Measurements from ENCODE around the gene SNPH.

DNA sequence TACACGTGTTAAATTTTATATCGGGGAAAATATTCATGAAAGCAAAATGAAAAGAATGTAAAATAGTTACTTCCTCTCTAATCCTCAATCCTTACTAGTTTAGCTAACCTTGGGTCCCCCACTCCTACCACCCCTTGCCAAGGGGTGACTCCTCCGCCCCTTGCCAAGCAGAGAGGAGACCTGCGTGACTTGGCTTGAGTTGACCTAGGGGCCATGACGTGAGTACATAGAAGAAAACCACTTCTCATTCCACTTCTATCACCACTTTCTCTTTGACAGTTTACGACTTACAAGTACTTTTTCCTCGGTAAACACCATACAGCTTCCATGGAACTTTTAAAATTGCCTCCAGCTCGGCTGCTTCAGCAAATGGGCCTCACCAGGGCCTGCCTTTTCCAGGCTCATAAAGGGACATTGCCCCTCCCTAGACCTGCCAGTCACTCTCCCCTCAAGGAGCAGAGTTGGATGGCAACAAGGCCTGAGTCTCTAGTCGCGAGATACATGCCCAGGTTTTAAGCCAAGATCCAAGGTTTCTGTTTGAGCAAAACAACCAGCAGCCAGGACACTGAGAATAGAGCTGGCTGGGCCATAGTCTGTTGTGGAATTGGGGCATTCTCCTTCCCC is 32.9 kb downstream of the SNPH start:
- TF ChIP-seq, protein P1, sequence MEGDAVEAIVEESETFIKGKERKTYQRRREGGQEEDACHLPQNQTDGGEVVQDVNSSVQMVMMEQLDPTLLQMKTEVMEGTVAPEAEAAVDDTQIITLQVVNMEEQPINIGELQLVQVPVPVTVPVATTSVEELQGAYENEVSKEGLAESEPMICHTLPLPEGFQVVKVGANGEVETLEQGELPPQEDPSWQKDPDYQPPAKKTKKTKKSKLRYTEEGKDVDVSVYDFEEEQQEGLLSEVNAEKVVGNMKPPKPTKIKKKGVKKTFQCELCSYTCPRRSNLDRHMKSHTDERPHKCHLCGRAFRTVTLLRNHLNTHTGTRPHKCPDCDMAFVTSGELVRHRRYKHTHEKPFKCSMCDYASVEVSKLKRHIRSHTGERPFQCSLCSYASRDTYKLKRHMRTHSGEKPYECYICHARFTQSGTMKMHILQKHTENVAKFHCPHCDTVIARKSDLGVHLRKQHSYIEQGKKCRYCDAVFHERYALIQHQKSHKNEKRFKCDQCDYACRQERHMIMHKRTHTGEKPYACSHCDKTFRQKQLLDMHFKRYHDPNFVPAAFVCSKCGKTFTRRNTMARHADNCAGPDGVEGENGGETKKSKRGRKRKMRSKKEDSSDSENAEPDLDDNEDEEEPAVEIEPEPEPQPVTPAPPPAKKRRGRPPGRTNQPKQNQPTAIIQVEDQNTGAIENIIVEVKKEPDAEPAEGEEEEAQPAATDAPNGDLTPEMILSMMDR (IDR thresholded peaks at IDR 0.05), result no peak
- no peak for TF ChIP-seq POLR2A (IDR thresholded peaks at IDR 0.05)
